ENCODE results near the gene TMEM51. TPM values are rescaled to one million over a fixed set of nuclear protein-coding genes. Genes with fewer than 3 reads are reported as not detected.

TMEM51 gene
- total RNA-seq, 1 donor from 2014 or later: 6.9 TPM

DNA sequence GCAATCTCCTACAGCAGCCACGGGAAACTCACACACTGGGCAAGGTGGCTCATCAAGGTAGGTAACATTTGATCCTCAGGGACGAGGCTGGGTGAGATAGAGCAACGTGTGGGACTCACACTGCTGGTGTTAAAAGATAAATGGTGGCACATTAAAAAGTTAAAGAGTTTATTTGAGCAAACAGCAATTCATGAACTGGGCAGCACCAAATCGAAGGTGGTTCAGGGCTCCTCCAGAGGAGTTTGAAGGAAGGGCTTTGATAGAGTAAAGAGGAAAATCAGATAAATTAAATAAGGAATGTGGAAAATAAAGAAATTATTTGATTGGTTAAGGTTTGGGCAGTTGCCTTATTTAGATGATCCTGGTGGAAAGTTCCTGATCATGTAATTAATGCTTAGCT, 23.6 kb upstream of the TMEM51 start:
- Mint-ChIP-seq H3K4me3 (ENCODE audit: unreplicated experiment) (no peak overlapping the region), H3K27me3 (ENCODE audit: low read depth, unreplicated experiment) (peaks cover 29% of the 10 kb centered on the region), H3K27ac (ENCODE audit: unreplicated experiment) (no peak overlapping the region), H3K36me3 (ENCODE audit: low read depth, unreplicated experiment) (no peaks in the 10 kb centered on the region), H3K4me1 (ENCODE audit: low read depth, unreplicated experiment) (no peaks in the 10 kb centered on the region), H3K9me3 (ENCODE audit: unreplicated experiment) (peaks cover 7% of the 10 kb centered on the region)
- no peak overlapping the region for H3K4me2 ChIP-seq (ENCODE audit: low read length)
- H3K4me3 ChIP-seq (ENCODE audit: insufficient read depth, low read depth, low read length): no peak overlapping the region
- DNase-seq (ENCODE audit: low read depth): no peak
- TF ChIP-seq, protein P1, sequence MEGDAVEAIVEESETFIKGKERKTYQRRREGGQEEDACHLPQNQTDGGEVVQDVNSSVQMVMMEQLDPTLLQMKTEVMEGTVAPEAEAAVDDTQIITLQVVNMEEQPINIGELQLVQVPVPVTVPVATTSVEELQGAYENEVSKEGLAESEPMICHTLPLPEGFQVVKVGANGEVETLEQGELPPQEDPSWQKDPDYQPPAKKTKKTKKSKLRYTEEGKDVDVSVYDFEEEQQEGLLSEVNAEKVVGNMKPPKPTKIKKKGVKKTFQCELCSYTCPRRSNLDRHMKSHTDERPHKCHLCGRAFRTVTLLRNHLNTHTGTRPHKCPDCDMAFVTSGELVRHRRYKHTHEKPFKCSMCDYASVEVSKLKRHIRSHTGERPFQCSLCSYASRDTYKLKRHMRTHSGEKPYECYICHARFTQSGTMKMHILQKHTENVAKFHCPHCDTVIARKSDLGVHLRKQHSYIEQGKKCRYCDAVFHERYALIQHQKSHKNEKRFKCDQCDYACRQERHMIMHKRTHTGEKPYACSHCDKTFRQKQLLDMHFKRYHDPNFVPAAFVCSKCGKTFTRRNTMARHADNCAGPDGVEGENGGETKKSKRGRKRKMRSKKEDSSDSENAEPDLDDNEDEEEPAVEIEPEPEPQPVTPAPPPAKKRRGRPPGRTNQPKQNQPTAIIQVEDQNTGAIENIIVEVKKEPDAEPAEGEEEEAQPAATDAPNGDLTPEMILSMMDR (IDR thresholded peaks at IDR 0.05; ENCODE audit: insufficient read depth, low read depth, low read length): no peak
- no peak for TF ChIP-seq EZH2 (IDR thresholded peaks at IDR 0.05; ENCODE audit: insufficient read depth, low read length)
- no peaks in the 10 kb centered on the region for H3K4me1 ChIP-seq (ENCODE audit: insufficient read depth, low read length)
- no peak overlapping the region for H2AFZ ChIP-seq (ENCODE audit: low read depth, low read length)
- H3K79me2 ChIP-seq (ENCODE audit: insufficient read depth, low read length): no peaks in the 10 kb centered on the region
- H4K20me1 ChIP-seq (ENCODE audit: insufficient read depth, low read length): no peaks in the 10 kb centered on the region
- no peaks in the 10 kb centered on the region for H3K36me3 ChIP-seq (ENCODE audit: insufficient read depth, low read length)
- peaks cover 2% of the 10 kb centered on the region for H3K27me3 ChIP-seq (ENCODE audit: insufficient read depth, low read length)
- no peaks in the 10 kb centered on the region for H3K9me3 ChIP-seq (ENCODE audit: insufficient read depth, low read depth, low read length)
- no peak for FAIRE-seq
- H3K27ac ChIP-seq (ENCODE audit: low read depth, low read length): no peak overlapping the region
- no peak overlapping the region for H3K9ac ChIP-seq (ENCODE audit: low read length)

- no peak overlapping the region for H3K4me2 ChIP-seq (ENCODE audit: low read length)
- H3K4me3 Mint-ChIP-seq (ENCODE audit: unreplicated experiment): no peak overlapping the region
- peaks cover 7% of the 10 kb centered on the region for H3K9me3 Mint-ChIP-seq (ENCODE audit: unreplicated experiment)
- peaks cover 28% of the 10 kb centered on the region for H3K27me3 Mint-ChIP-seq (ENCODE audit: low read depth, unreplicated experiment)
- DNase-seq (ENCODE audit: low read depth): no peak
- H3K79me2 ChIP-seq (ENCODE audit: insufficient read depth, low read length): no peaks in the 10 kb centered on the region
- H3K4me1 Mint-ChIP-seq (ENCODE audit: low read depth, unreplicated experiment): no peaks in the 10 kb centered on the region
- H3K27ac Mint-ChIP-seq (ENCODE audit: unreplicated experiment): no peak overlapping the region
- no peaks in the 10 kb centered on the region for H3K4me1 ChIP-seq (ENCODE audit: insufficient read depth, low read length)
- H3K27ac ChIP-seq (ENCODE audit: low read depth, low read length): no peak overlapping the region
- H3K36me3 ChIP-seq (ENCODE audit: insufficient read depth, low read length): no peaks in the 10 kb centered on the region
- TF ChIP-seq, protein P1 (IDR thresholded peaks at IDR 0.05; ENCODE audit: insufficient read depth, low read depth, low read length): no peak
- TF ChIP-seq EZH2 (IDR thresholded peaks at IDR 0.05; ENCODE audit: insufficient read depth, low read length): no peak
- no peaks in the 10 kb centered on the region for H3K9me3 ChIP-seq (ENCODE audit: insufficient read depth, low read depth, low read length)
- H4K20me1 ChIP-seq (ENCODE audit: insufficient read depth, low read length): no peaks in the 10 kb centered on the region
- FAIRE-seq: no peak
- H3K9ac ChIP-seq (ENCODE audit: low read length): no peak overlapping the region
- H3K36me3 Mint-ChIP-seq (ENCODE audit: low read depth, unreplicated experiment): no peaks in the 10 kb centered on the region
- peaks cover 2% of the 10 kb centered on the region for H3K27me3 ChIP-seq (ENCODE audit: insufficient read depth, low read length)
- no peak overlapping the region for H2AFZ ChIP-seq (ENCODE audit: low read depth, low read length)
- no peak overlapping the region for H3K4me3 ChIP-seq (ENCODE audit: insufficient read depth, low read depth, low read length)
Observed at GRCh38 chr1:15130607-15131006, 22.9 kb upstream of the TMEM51 start.

- Mint-ChIP-seq H3K4me3 (ENCODE audit: unreplicated experiment) (no peak overlapping the region), H3K27ac (ENCODE audit: unreplicated experiment) (no peak overlapping the region), H3K9me3 (ENCODE audit: unreplicated experiment) (peaks cover 7% of the 10 kb centered on the region), H3K4me1 (ENCODE audit: low read depth, unreplicated experiment) (peaks cover 3% of the 10 kb centered on the region), H3K27me3 (ENCODE audit: low read depth, unreplicated experiment) (peaks cover 25% of the 10 kb centered on the region), H3K36me3 (ENCODE audit: low read depth, unreplicated experiment) (no peaks in the 10 kb centered on the region)
- H3K4me1 ChIP-seq (ENCODE audit: insufficient read depth, low read length): no peaks in the 10 kb centered on the region
- H2AFZ ChIP-seq (ENCODE audit: low read depth, low read length): no peak overlapping the region
- H3K4me2 ChIP-seq (ENCODE audit: low read length): no peak overlapping the region
- DNase-seq (ENCODE audit: low read depth) (no peak), FAIRE-seq (no peak)
- H3K79me2 ChIP-seq (ENCODE audit: insufficient read depth, low read length): no peaks in the 10 kb centered on the region
- peaks cover 2% of the 10 kb centered on the region for H3K27me3 ChIP-seq (ENCODE audit: insufficient read depth, low read length)
- TF ChIP-seq, protein P1 (IDR thresholded peaks at IDR 0.05; ENCODE audit: insufficient read depth, low read depth, low read length): no peak
- TF ChIP-seq EZH2 (IDR thresholded peaks at IDR 0.05; ENCODE audit: insufficient read depth, low read length): no peak
- no peaks in the 10 kb centered on the region for H3K36me3 ChIP-seq (ENCODE audit: insufficient read depth, low read length)
- no peak overlapping the region for H3K4me3 ChIP-seq (ENCODE audit: insufficient read depth, low read depth, low read length)
- no peaks in the 10 kb centered on the region for H3K9me3 ChIP-seq (ENCODE audit: insufficient read depth, low read depth, low read length)
- H3K9ac ChIP-seq (ENCODE audit: low read length): no peak overlapping the region
- no peak overlapping the region for H3K27ac ChIP-seq (ENCODE audit: low read depth, low read length)
- no peaks in the 10 kb centered on the region for H4K20me1 ChIP-seq (ENCODE audit: insufficient read depth, low read length)
Observed at GRCh38 chr1:15132965-15133364, 20.6 kb upstream of the TMEM51 start.

Measured in astrocyte (in vitro differentiated cells and primary cell).